ENCODE results near the gene SETBP1.

DNA sequence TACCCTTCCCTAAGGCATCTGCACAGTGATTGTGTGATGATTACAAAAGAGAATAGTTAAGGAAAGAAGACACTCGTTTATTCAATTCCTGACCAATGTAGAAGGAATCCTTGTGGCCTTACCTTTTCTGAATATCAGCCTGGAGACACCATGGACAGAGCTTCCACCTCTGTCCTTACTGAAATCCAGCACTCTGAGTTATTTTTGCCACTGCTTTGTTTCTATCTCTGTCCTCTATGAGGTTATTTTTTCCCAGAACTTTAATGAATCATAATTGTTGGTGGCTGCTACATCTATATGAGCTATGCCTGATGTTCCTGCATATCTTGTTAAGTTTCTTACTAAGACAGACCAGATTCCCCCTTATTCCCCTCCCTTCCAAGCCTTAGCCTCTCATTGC, 275.1 kb downstream of the SETBP1 start:
- TF ChIP-seq, protein P1, sequence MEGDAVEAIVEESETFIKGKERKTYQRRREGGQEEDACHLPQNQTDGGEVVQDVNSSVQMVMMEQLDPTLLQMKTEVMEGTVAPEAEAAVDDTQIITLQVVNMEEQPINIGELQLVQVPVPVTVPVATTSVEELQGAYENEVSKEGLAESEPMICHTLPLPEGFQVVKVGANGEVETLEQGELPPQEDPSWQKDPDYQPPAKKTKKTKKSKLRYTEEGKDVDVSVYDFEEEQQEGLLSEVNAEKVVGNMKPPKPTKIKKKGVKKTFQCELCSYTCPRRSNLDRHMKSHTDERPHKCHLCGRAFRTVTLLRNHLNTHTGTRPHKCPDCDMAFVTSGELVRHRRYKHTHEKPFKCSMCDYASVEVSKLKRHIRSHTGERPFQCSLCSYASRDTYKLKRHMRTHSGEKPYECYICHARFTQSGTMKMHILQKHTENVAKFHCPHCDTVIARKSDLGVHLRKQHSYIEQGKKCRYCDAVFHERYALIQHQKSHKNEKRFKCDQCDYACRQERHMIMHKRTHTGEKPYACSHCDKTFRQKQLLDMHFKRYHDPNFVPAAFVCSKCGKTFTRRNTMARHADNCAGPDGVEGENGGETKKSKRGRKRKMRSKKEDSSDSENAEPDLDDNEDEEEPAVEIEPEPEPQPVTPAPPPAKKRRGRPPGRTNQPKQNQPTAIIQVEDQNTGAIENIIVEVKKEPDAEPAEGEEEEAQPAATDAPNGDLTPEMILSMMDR (IDR thresholded peaks at IDR 0.05; ENCODE audit: low read length), result no peak
- TF ChIP-seq EZH2 (IDR thresholded peaks at IDR 0.05; ENCODE audit: borderline replicate concordance, low read length), result no peak
